Neural cell (in vitro differentiated cells): ENCODE data around the gene TNFAIP8L3. TPM values are rescaled to one million over a fixed set of nuclear protein-coding genes. Genes with fewer than 3 reads are reported as not detected.

Experiments
- H2AFZ ChIP-seq: fragments of 200-600, 300-800 bp; sonication (generic), shearing (Covaris generic); 2 replicates; pipeline ENCODE4 v1.6.0; 2014; ENCODE audit warnings: low read depth, mild to moderate bottlenecking, antibody characterized with exemption, low read length, moderate library complexity
- H3F3A ChIP-seq: fragments of 200-600 bp; shearing (Covaris generic); 2 replicates; pipeline ENCODE4 v1.6.1; 2016; ENCODE audit warnings: mild to moderate bottlenecking, moderate library complexity, mixed read lengths, antibody characterized with exemption, low read length; ENCODE audit not compliant: insufficient read depth, poor library complexity, severe bottlenecking
- H3K27ac ChIP-seq: fragments of 200-600, 300-800 bp; sonication (generic), shearing (Covaris generic); 2 replicates; pipeline ENCODE4 v1.5.1; 2014; ENCODE audit warnings: mild to moderate bottlenecking, low read length, moderate library complexity
- H3K27me3 ChIP-seq: fragments of 300-800, 200-600 bp; sonication (generic), shearing (Covaris generic); 2 replicates; pipeline ENCODE4 v1.6.0; 2014; ENCODE audit warnings: mild to moderate bottlenecking, low read depth, low read length, moderate library complexity; ENCODE audit not compliant: insufficient read depth
- H3K36me3 ChIP-seq: fragments of 300-800, 200-600 bp; sonication (generic), shearing (Covaris generic); 2 replicates; pipeline ENCODE4 v1.5.1; 2014; ENCODE audit warnings: mild to moderate bottlenecking, antibody characterized with exemption, low read length, moderate library complexity; ENCODE audit not compliant: insufficient read depth
- H3K4me2 ChIP-seq: fragments of 300-800, 200-600 bp; sonication (generic), shearing (Covaris generic); 2 replicates; pipeline ENCODE4 v1.6.0; 2014; ENCODE audit warnings: mild to moderate bottlenecking, low read length
- H3K4me3 ChIP-seq: fragments of 300-800, 200-600 bp; sonication (generic), shearing (Covaris generic); 2 replicates; pipeline ENCODE4 v1.5.1; 2014; ENCODE audit warnings: mild to moderate bottlenecking, low read length, moderate library complexity
- H3K79me2 ChIP-seq: fragments of 200-600 bp; shearing (Covaris generic); replicated peaks from 2 replicates; pipeline ENCODE4 v1.6.0; 2014; ENCODE audit warnings: mild to moderate bottlenecking, low read length, moderate library complexity; ENCODE audit not compliant: insufficient read depth
- H3K9ac ChIP-seq: fragments of 300-800, 200-600 bp; sonication (generic), shearing (Covaris generic); 2 replicates; pipeline ENCODE4 v1.6.1; 2016; ENCODE audit warnings: mild to moderate bottlenecking, low read length, mixed read lengths
- H3K9me2 ChIP-seq: fragments of 200-600 bp; shearing (Covaris generic); 2 replicates; pipeline ENCODE4 v1.6.1; 2016; ENCODE audit warnings: mild to moderate bottlenecking, low read length, mixed read lengths; ENCODE audit not compliant: insufficient read depth
- H3K9me3 ChIP-seq: fragments of 200-600, 300-800 bp; sonication (generic), shearing (Covaris generic); 2 replicates; pipeline ENCODE4 v1.6.1; 2016; ENCODE audit warnings: mild to moderate bottlenecking, mixed run types, low read length, moderate library complexity, mixed read lengths
- H4K20me1 ChIP-seq: fragments of 200-600 bp; shearing (Covaris generic); 2 replicates; pipeline ENCODE4 v1.6.1; 2016; ENCODE audit warnings: mild to moderate bottlenecking, mixed run types; ENCODE audit not compliant: insufficient read depth
- EP300 ChIP-seq: fragments of 450-650 bp; conservative IDR thresholded peaks from 2 replicates; pipeline ENCODE4 v1.6.1; 2014; ENCODE audit warnings: antibody characterized with exemption, mild to moderate bottlenecking, moderate library complexity; ENCODE audit not compliant: poor library complexity, severe bottlenecking
- EZH2 ChIP-seq: fragments of 200-600, 300-800 bp; shearing (Covaris generic), sonication (generic); IDR thresholded peaks from 2 replicates; pipeline ENCODE4 v1.6.1; 2014; ENCODE audit warnings: antibody characterized with exemption, low read length, borderline replicate concordance, mild to moderate bottlenecking; ENCODE audit not compliant: insufficient read depth, poor library complexity, severe bottlenecking
- MXI1 ChIP-seq: fragments of 450-650 bp; conservative IDR thresholded peaks from 2 replicates; pipeline ENCODE4 v1.6.1; 2014; ENCODE audit warnings: antibody characterized with exemption, mild to moderate bottlenecking; ENCODE audit not compliant: poor library complexity, severe bottlenecking
- POLR2AphosphoS5 ChIP-seq: IDR thresholded peaks from 2 replicates; pipeline ENCODE4 v1.6.1; 2012
- RAD21 ChIP-seq: fragments of 450-650 bp; conservative IDR thresholded peaks from 2 replicates; pipeline ENCODE4 v1.6.1; 2014; ENCODE audit warnings: antibody characterized with exemption, mild to moderate bottlenecking, moderate library complexity
- SMC3 ChIP-seq: fragments of 450-650 bp; conservative IDR thresholded peaks from 2 replicates; pipeline ENCODE4 v1.6.1; 2014; ENCODE audit warnings: antibody characterized with exemption, mild to moderate bottlenecking, moderate library complexity; ENCODE audit not compliant: poor library complexity
- TAF1 ChIP-seq: IDR thresholded peaks from 2 replicates; pipeline ENCODE4 v1.6.1; 2012; ENCODE audit warnings: low read depth
- polyA plus RNA-seq: library from polyadenylated mRNA; depleted of rRNA; stranded (reverse); fragments of >200 nt; gene quantifications from 2 replicates; pipeline ENCODE4 v1.2.3, GENCODE V29; 2014
- TF ChIP-seq, protein P1 (sequence below): IDR thresholded peaks from 2 replicates; pipeline ENCODE4 v1.6.1; 2012; ENCODE audit warnings: borderline replicate concordance
- TF ChIP-seq, protein P2 (sequence below): fragments of 450-650 bp; IDR thresholded peaks from 2 replicates; pipeline ENCODE4 v1.5.1; 2014; ENCODE audit warnings: antibody characterized with exemption, mild to moderate bottlenecking, moderate library complexity; ENCODE audit not compliant: poor library complexity, severe bottlenecking

Gene TNFAIP8L3
- polyA plus RNA-seq, 1 donor from 2014 or later: 0.16 TPM

DNA sequence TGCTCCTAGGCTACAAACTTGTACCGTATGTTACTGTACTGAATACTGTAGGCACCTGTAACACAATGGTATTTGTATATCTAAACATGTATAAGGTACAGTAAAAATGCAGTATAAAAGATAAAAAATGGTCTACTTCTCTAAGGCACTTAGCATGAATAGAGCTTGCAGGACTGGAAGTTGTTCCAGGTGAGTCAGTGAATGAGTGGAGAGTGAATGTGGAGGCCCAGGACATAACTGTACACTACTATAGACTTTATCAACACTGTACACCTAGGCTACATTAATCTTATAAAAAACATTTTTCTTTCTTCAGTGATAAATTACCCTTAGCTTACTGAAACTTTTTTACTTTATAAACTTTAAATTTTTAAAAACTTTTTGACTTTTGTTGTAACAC, 12.5 kb downstream of the TNFAIP8L3 start:
- Histone ChIP-seq H3K4me2 (no peak overlapping the region), H3K79me2 (no peaks in the 10 kb centered on the region), H3K27ac (no peak overlapping the region), H3F3A (no peaks in the 10 kb centered on the region), H3K36me3 (no peaks in the 10 kb centered on the region), H2AFZ (no peak overlapping the region), H3K27me3 (no peaks in the 10 kb centered on the region), H4K20me1 (no peaks in the 10 kb centered on the region), H3K4me3 (no peak overlapping the region), H3K9me2 (no peaks in the 10 kb centered on the region), H3K9ac (no peak overlapping the region), H3K9me3 (no peaks in the 10 kb centered on the region)
- no peak for TF ChIP-seq SMC3
- no peak for TF ChIP-seq EZH2
- TF ChIP-seq, protein P1, sequence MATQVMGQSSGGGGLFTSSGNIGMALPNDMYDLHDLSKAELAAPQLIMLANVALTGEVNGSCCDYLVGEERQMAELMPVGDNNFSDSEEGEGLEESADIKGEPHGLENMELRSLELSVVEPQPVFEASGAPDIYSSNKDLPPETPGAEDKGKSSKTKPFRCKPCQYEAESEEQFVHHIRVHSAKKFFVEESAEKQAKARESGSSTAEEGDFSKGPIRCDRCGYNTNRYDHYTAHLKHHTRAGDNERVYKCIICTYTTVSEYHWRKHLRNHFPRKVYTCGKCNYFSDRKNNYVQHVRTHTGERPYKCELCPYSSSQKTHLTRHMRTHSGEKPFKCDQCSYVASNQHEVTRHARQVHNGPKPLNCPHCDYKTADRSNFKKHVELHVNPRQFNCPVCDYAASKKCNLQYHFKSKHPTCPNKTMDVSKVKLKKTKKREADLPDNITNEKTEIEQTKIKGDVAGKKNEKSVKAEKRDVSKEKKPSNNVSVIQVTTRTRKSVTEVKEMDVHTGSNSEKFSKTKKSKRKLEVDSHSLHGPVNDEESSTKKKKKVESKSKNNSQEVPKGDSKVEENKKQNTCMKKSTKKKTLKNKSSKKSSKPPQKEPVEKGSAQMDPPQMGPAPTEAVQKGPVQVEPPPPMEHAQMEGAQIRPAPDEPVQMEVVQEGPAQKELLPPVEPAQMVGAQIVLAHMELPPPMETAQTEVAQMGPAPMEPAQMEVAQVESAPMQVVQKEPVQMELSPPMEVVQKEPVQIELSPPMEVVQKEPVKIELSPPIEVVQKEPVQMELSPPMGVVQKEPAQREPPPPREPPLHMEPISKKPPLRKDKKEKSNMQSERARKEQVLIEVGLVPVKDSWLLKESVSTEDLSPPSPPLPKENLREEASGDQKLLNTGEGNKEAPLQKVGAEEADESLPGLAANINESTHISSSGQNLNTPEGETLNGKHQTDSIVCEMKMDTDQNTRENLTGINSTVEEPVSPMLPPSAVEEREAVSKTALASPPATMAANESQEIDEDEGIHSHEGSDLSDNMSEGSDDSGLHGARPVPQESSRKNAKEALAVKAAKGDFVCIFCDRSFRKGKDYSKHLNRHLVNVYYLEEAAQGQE: no peak
- TF ChIP-seq EP300: no peak
- TF ChIP-seq, protein P2, sequence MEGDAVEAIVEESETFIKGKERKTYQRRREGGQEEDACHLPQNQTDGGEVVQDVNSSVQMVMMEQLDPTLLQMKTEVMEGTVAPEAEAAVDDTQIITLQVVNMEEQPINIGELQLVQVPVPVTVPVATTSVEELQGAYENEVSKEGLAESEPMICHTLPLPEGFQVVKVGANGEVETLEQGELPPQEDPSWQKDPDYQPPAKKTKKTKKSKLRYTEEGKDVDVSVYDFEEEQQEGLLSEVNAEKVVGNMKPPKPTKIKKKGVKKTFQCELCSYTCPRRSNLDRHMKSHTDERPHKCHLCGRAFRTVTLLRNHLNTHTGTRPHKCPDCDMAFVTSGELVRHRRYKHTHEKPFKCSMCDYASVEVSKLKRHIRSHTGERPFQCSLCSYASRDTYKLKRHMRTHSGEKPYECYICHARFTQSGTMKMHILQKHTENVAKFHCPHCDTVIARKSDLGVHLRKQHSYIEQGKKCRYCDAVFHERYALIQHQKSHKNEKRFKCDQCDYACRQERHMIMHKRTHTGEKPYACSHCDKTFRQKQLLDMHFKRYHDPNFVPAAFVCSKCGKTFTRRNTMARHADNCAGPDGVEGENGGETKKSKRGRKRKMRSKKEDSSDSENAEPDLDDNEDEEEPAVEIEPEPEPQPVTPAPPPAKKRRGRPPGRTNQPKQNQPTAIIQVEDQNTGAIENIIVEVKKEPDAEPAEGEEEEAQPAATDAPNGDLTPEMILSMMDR: no peak
- no peak for TF ChIP-seq MXI1
- TF ChIP-seq TAF1: no peak
- TF ChIP-seq POLR2AphosphoS5: no peak

DNA sequence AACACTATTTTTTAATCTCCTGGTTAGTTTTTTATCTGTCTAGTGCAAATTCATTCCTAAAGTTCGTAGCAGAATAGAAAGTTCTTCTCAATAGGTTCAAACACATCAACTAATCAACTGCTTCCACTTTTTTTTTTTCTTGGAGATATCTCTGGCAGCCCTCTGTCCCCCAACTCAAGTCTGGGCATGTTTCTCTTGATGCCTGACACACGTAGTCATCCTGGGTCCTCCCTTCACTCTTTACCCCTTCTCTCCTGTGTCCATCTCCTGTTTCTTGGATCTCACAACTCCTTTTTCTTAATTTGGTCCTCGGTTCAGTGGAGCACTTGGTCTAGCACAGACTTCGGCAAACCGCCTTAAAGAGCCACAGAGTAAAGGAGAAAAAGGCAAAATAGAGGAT, 14.4 kb downstream of the TNFAIP8L3 start:
- Histone ChIP-seq H3K9me3 (no peaks in the 10 kb centered on the region), H3K27ac (no peak overlapping the region), H3K36me3 (no peaks in the 10 kb centered on the region), H3K9me2 (no peaks in the 10 kb centered on the region), H2AFZ (no peak overlapping the region), H4K20me1 (no peaks in the 10 kb centered on the region), H3K9ac (no peak overlapping the region), H3K4me3 (no peak overlapping the region), H3K27me3 (no peaks in the 10 kb centered on the region), H3F3A (no peaks in the 10 kb centered on the region), H3K4me2 (no peak overlapping the region), H3K79me2 (no peaks in the 10 kb centered on the region)
- TF ChIP-seq, protein P2: no peak
- TF ChIP-seq TAF1: no peak
- TF ChIP-seq MXI1: no peak
- no peak for TF ChIP-seq EZH2
- TF ChIP-seq, protein P1: no peak
- no peak for TF ChIP-seq SMC3
- TF ChIP-seq EP300: no peak
- no peak for TF ChIP-seq RAD21
- no peak for TF ChIP-seq POLR2AphosphoS5
